LNCaP clone FGC (cell line): ENCODE data around the gene GH1.

Experiments
- DNase-seq: peaks from one replicate; pipeline ENCODE4 v3.0.0-alpha.2; 2011; ENCODE audit warnings: low read depth
- H3K4me3 ChIP-seq: 2 replicates; pipeline ENCODE4 v1.5.1; 2011; ENCODE audit warnings: mild to moderate bottlenecking, low read depth, low read length, control low read depth
- TF ChIP-seq, protein P1 (sequence below): IDR thresholded peaks from 2 replicates; pipeline ENCODE4 v1.5.1; 2012; ENCODE audit warnings: mild to moderate bottlenecking; ENCODE audit not compliant: control insufficient read depth, insufficient read depth; ENCODE audit errors: extremely low read depth

Gene GH1

DNA sequence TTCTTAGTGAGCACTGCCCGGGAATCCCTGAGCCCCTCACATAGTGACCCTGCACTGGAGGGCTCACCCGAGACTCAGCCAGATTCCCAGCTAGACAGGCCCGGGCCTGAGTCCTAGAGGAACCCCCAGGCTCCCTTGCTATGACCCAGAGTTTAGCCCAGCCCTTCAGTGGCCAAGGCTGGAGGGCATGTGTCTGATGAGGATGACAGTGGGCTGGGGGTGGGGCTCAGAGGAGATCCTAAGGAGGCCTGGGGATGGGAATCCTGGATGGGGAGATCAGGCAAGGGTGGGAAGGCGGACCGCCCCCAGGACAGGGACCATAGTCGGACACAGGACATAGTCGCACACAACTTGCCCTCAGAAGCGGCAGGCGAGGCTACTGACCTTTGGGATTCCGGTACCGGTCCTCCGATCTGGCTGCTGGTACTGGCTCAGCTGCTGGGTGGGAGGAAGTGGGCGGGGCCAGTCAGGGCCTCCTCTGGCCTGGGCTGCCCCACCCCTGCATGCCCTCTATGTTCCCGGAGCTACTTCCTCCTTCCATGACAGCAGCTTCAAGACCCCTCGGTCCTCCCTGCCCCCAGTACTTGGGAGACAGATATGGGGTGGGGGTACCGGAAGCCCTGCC is 12.4 kb upstream of the GH1 start:
- TF ChIP-seq, protein P1, sequence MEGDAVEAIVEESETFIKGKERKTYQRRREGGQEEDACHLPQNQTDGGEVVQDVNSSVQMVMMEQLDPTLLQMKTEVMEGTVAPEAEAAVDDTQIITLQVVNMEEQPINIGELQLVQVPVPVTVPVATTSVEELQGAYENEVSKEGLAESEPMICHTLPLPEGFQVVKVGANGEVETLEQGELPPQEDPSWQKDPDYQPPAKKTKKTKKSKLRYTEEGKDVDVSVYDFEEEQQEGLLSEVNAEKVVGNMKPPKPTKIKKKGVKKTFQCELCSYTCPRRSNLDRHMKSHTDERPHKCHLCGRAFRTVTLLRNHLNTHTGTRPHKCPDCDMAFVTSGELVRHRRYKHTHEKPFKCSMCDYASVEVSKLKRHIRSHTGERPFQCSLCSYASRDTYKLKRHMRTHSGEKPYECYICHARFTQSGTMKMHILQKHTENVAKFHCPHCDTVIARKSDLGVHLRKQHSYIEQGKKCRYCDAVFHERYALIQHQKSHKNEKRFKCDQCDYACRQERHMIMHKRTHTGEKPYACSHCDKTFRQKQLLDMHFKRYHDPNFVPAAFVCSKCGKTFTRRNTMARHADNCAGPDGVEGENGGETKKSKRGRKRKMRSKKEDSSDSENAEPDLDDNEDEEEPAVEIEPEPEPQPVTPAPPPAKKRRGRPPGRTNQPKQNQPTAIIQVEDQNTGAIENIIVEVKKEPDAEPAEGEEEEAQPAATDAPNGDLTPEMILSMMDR = no peak
- DNase-seq = no peak
- no peak overlapping the region for H3K4me3 ChIP-seq

DNA sequence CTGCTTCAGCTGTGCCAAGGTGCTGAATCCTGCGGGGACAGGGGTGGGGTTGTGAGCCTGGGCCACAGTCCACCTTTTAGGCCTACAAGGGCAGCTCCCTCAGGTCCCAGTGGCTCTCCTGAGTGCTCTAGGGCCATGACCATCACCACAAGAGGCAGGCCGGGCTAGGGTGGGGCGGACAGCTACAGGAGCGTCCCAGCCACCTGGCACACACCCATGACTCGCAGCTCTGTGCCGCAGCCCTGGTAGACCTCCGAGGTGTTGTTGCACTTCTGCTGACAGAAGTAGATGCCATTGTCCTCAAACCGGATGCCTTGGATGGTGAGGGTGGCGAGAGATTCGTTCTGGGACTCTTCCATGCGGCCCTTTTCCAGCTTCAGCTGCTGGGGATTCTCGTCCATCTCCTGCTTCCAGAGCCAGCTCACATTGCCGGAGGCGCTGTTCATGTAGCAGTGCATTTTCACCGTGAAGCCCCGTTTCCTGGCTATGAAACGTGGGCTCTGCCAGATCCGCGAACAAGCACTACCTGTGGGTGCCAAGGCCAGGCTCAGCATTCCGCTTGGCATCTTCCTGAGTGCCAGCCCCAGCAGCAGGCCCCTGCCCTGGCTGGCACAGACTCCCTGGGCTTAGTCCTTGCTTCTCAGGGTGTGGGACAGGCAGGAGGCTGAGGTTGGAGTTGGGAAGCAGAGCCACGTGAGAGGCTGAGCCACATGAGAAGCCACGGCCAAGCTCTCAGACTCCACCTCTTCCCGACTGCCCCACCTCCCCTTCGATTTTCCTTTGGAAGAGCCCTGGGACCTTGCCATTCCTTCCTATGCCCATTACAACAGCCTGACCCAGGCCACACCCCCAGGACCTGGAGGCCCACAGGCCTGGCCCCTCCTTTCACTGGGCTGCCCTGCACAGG is 11.5 kb upstream of the GH1 start:
- no peak for DNase-seq
- TF ChIP-seq, protein P1 = no peak
- no peak overlapping the region for H3K4me3 ChIP-seq

DNA sequence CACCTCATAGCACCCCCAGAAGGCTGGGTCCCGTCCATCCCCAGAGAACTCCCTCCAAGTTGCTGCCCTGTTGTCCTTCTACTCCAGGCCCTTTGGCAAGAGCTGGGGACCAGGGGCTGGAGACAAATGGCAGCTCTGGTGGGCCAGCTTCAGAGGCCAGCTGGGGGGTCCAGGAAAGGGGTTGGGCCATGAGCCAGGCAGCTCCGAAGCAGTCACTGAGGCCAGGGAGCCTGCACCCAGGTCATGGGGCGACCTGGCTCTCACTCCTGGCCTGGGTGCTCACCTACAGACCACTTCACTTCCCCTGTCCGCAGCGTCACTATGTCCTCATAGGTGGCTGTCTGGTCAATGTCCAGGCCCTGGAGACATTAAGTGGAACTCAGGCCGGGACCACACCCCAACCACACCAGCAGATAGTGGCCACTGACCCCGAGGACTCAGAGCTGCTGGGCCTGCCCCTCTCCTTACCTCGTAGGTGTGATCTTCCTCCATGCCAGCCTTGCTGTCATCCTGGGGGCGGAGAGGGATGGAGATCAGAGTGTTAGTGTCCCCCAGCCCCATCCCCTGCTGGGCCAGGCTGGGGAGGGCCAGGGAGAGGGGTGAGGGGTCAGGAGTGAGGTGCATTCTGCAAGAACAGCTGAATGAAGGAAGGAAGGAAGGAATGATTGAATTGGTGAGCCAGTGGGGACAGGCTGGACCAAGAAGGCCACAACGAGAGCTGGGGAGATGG is 10.5 kb upstream of the GH1 start:
- DNase-seq = no peak
- H3K4me3 ChIP-seq = no peak overlapping the region
- TF ChIP-seq, protein P1 = no peak

DNA sequence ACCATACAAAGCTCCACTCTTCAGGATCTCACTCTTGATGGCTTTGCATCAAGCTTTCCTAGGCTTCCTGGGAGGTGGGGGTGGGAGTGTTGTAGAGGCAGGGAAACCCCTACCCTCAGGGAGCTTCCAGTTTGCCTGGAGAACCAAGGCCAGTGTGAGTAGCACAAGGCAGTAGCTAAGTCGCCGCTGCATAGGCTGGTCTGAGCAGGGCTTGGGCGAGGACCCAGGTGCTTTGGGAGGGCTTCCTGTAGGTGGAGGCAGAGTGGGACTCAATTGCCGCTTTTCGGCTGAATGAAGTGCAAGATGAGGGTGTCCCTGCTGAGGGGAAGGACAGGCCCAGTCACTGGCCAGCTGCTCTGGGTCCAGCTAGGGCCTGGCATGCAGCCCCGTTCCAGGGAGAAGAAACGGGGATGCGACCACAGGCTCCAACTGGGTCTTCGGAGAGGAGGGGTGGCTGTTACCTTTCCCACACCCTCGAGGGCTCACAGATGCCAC is 9.6 kb upstream of the GH1 start:
- no peak for DNase-seq
- H3K4me3 ChIP-seq = no peak overlapping the region
- TF ChIP-seq, protein P1 = no peak

DNA sequence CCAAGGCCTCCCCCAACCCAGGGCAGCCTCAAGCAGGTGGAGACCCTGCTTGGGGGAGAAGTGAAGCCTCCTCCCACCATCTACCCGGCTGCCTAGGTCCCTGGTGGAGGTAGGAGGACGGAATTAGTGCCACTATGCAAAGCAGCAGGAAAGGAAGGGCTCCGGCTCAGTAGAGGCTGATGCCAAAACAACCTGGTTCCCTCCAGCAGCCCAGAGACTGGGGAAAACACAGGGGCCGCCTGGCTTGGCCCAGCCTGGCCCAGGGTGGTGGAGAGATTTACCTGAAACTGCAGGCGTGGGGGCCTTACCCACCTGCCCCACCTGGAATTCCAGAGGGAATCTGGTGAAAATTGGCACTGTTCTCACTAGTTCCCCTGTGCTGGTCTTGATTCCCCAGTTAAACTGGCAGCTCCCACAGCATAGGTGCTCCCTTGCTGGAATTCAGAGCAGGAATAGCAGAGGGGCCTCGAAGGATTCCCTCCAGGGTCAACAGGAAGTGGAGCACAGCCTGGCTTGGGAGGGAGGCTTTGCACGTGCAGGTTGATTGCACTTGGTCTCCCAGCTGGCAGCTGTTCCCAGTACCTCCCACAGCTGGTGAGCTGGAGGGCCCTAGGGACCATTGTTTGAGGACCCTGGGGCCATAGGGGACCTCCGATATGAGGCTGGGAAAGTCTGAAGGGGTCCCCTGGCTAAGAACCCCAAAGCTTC is 9.0 kb upstream of the GH1 start:
- TF ChIP-seq, protein P1 = no peak
- no peak overlapping the region for H3K4me3 ChIP-seq
- DNase-seq = no peak

DNA sequence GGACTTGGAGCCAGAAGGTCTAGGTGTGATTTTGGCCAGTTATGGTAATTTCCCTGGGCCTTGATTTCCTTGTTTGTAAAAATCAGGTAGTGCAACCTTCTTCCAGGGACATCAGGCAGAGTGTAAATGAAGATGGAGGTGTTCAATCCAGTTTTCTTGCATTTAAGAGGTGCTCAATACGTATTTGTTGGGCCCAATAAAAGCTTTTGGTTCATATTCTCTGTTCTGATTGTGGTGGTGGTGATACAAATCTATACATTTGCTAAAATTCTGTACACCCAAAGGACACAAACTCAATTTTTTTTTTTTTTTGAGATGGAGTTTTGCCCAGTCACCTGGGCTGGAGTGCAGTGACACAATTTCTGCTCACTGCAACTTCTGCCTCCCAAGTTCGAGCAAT is 7.5 kb upstream of the GH1 start:
- H3K4me3 ChIP-seq = no peak overlapping the region
- TF ChIP-seq, protein P1 = no peak
- DNase-seq = no peak
